GM12878 (cell line): Measurements from ENCODE around the gene MGME1. TPM values are rescaled to one million over a fixed set of nuclear protein-coding genes. Genes with fewer than 3 reads are reported as not detected.

Experiments used
- ATAC-seq: fragments of 200-7000 bp; cut with Tn5 transposase; 3 replicates; pipeline ENCODE4 v1.9.1; 2020; ENCODE audit warnings: mild to moderate bottlenecking, moderate library complexity
- BruUV-seq: library from RNA; stranded (reverse); fragments of 400-500 nt; replicated peaks from 2 replicates; lab custom pipeline; 2021; lab: Mats Ljungman, UMichigan
- CTCF ChIA-PET: fragments of 300-600 bp; sonication (Branson Sonifier 250); formaldehyde crosslinking; extraction: SDS; loops from one replicate; lab custom pipeline; 2021; ENCODE audit warnings: inconsistent platforms; lab: Yijun Ruan, JAX
- POLR2A ChIA-PET: fragments of 350-600 bp; formaldehyde crosslinking; extraction: SDS; loops from one replicate; lab custom pipeline; 2021; ENCODE audit warnings: inconsistent platforms; lab: Charles Lee
- RAD21 ChIA-PET: fragments of 300-600 bp; sonication (Branson Sonifier 250); formaldehyde crosslinking; loops from one replicate; lab custom pipeline; 2023; ENCODE audit warnings: antibody characterized with exemption; ENCODE audit not compliant: unreplicated experiment; lab: Charles Lee
- SMC1A ChIA-PET: fragments of 300-600 bp; sonication (Branson Sonifier 250); formaldehyde crosslinking; loops from one replicate; lab custom pipeline; 2023; ENCODE audit not compliant: unreplicated experiment, uncharacterized antibody; lab: Charles Lee
- DNase-seq: peaks from one replicate; pipeline ENCODE4 v3.0.0-alpha.2; 2011; ENCODE audit warnings: low read depth, low spot score
- FAIRE-seq: peaks from 3 replicates; lab custom pipeline; 2011; peaks lifted over from hg19 to GRCh38; lab: Jason Lieb, UNC
- H2AFZ ChIP-seq: 2 replicates; pipeline ENCODE4 v1.6.0; 2011; ENCODE audit warnings: low read depth, low read length, control low read depth; ENCODE audit not compliant: control insufficient read depth
- H3K27ac ChIP-seq: 2 replicates; pipeline ENCODE4 v1.5.1; 2011; ENCODE audit warnings: control low read depth; ENCODE audit not compliant: control insufficient read depth, insufficient read depth
- H3K27me3 ChIP-seq, 2 experiments: replicated peaks in 1 of 2; 2 replicates each; pipeline versions ENCODE4 v1.6.0 to v1.6.1; 2011; ENCODE audit warnings: low read length in 1 of 2; ENCODE audit not compliant: control insufficient read depth in 2 of 2, insufficient read depth in 2 of 2
- H3K36me3 ChIP-seq, 2 experiments: 2 replicates each; pipeline ENCODE4 v1.5.1; 2011; ENCODE audit warnings: low read length in 1 of 2; ENCODE audit not compliant: control insufficient read depth in 2 of 2, insufficient read depth in 2 of 2
- H3K4me1 ChIP-seq: 2 replicates; pipeline ENCODE4 v1.6.1; 2011; ENCODE audit warnings: mild to moderate bottlenecking, low read length, moderate library complexity, mixed read lengths; ENCODE audit not compliant: control insufficient read depth, insufficient read depth
- H3K4me2 ChIP-seq: 2 replicates; pipeline ENCODE4 v1.6.0; 2011; ENCODE audit warnings: control low read depth; ENCODE audit not compliant: control insufficient read depth, insufficient read depth
- H3K4me3 ChIP-seq: fragments of 200-600 bp; sonication (generic); 2 replicates; pipeline ENCODE4 v1.5.1; 2016
- H3K79me2 ChIP-seq: 2 replicates; pipeline ENCODE4 v1.6.0; 2011; ENCODE audit warnings: low read length; ENCODE audit not compliant: control insufficient read depth, insufficient read depth
- H3K9ac ChIP-seq: 2 replicates; pipeline ENCODE4 v1.8.0; 2011; ENCODE audit warnings: low read length, control low read depth, mixed read lengths; ENCODE audit not compliant: control insufficient read depth, insufficient read depth
- H3K9me3 ChIP-seq: replicated peaks from 3 replicates; pipeline ENCODE4 v1.5.1; 2011; ENCODE audit warnings: mild to moderate bottlenecking, low read length; ENCODE audit not compliant: control insufficient read depth, insufficient read depth
- H4K20me1 ChIP-seq: 2 replicates; pipeline ENCODE4 v1.6.0; 2011; ENCODE audit not compliant: control insufficient read depth, insufficient read depth
- BACH1 ChIP-seq: fragments of 450-650 bp; IDR thresholded peaks from 2 replicates; pipeline ENCODE4 v1.6.1; 2017; ENCODE audit warnings: mild to moderate bottlenecking, borderline replicate concordance
- BMI1 ChIP-seq: fragments of 450-650 bp; IDR thresholded peaks from 2 replicates; pipeline ENCODE4 v1.6.1; 2016; ENCODE audit warnings: mild to moderate bottlenecking, moderate library complexity, borderline replicate concordance
- CBX3 ChIP-seq: fragments of 200-600 bp; sonication (generic); IDR thresholded peaks from 2 replicates; pipeline ENCODE4 v1.6.1; 2016; ENCODE audit warnings: low read depth, borderline replicate concordance
- GABPA ChIP-seq: IDR thresholded peaks from 2 replicates; pipeline ENCODE4 v1.6.1; 2014; ENCODE audit warnings: antibody characterized with exemption, low read depth, mild to moderate bottlenecking, inconsistent platforms
- HDAC2 ChIP-seq: fragments of 200-600 bp; sonication (generic); IDR thresholded peaks from 2 replicates; pipeline ENCODE4 v1.6.1; 2017
- IRF4 ChIP-seq: IDR thresholded peaks from 2 replicates; pipeline ENCODE4 v1.6.1; 2011; ENCODE audit warnings: low read depth, low read length
- NFIC ChIP-seq: IDR thresholded peaks from 2 replicates; pipeline ENCODE4 v1.6.1; 2012; ENCODE audit warnings: low read depth, mild to moderate bottlenecking, inconsistent platforms, low read length, moderate library complexity
- NFYA ChIP-seq: IDR thresholded peaks from 2 replicates; pipeline ENCODE4 v1.6.1; 2011; ENCODE audit warnings: low read depth, mild to moderate bottlenecking, low read length, improper control_type of control experiment, borderline replicate concordance
- SMAD5 ChIP-seq: IDR thresholded peaks from 2 replicates; pipeline ENCODE4 v1.6.1; 2016; ENCODE audit warnings: antibody characterized with exemption, low read depth
- SPI1 ChIP-seq: IDR thresholded peaks from 2 replicates; pipeline ENCODE4 v1.6.1; 2011; ENCODE audit warnings: low read depth, mild to moderate bottlenecking, low read length, moderate library complexity, borderline replicate concordance; ENCODE audit not compliant: insufficient read depth
- STAT3 ChIP-seq: IDR thresholded peaks from 2 replicates; pipeline ENCODE4 v1.6.1; 2011; ENCODE audit warnings: low read depth, low read length, improper control_type of control experiment
- TBL1XR1 ChIP-seq: IDR thresholded peaks from 2 replicates; pipeline ENCODE4 v1.6.1; 2012; ENCODE audit warnings: low read depth, low read length, improper control_type of control experiment
- ZSCAN29 ChIP-seq: fragments of 450-650 bp; IDR thresholded peaks from 2 replicates; pipeline ENCODE4 v1.6.1; 2017; ENCODE audit warnings: mild to moderate bottlenecking, moderate library complexity
- WGBS: methylation state at CpG from one replicate; pipeline ENCODE4 v1.1.6; 2016; ENCODE audit warnings: low lambda C conversion rate; ENCODE audit not compliant: insufficient replicate concordance, insufficient coverage; ENCODE audit errors: missing lambda C conversion rate; 5-methylcytosine and 5-hydroxymethylcytosine counted together
- in situ Hi-C: fragments of 300-500 bp; cut with MboI; formaldehyde crosslinking; loops from 9 replicates; pipeline ENCODE4 v1.14.3; 2018; ENCODE audit warnings: mixed read lengths
- intact Hi-C: fragments of 100-400 bp; cut with micrococcal nuclease; formaldehyde crosslinking; loops from one replicate; pipeline ENCODE4 v1.14.2; 2022; ENCODE audit not compliant: unreplicated experiment
- polyA plus RNA-seq, 11 experiments: library from polyadenylated mRNA; depleted of rRNA in 4 of 11; unstranded in 6 of 11; stranded (reverse) in 5 of 11; fragments of >200 nt; fragmentation: Nextera tagmentation in 4 of 11; fragmentation: Illumina TruSeq in 1 of 11; extraction: Ambion mirVana in 4 of 11; extraction: Trizol in 1 of 11; gene quantifications; 1 replicate in 1 of 11; 2 replicates in 10 of 11; pipeline versions ENCODE4 v1.2.1 to v1.2.3, GENCODE V29; 2011 to 2016; ENCODE audit warnings: inconsistent platforms in 2 of 11, missing spikeins in 2 of 11, low read depth in 1 of 11
- total RNA-seq, 4 experiments: library from RNA; depleted of rRNA in 3 of 4; stranded (reverse); fragments of >200 nt in 3 of 4; fragmentation: Illumina TruSeq in 1 of 4; extraction: Trizol in 1 of 4; gene quantifications; 2 replicates each; pipeline versions ENCODE4 v1.2.1 to v1.2.3, GENCODE V29; 2013 to 2021
- TF ChIP-seq, protein P1 (sequence below), 3 experiments: IDR thresholded peaks in 2 of 3; conservative IDR thresholded peaks in 1 of 3; 2 replicates each; pipeline ENCODE4 v1.5.1; 2011; ENCODE audit warnings: low read depth in 3 of 3, low read length in 3 of 3, mild to moderate bottlenecking in 3 of 3, control low read depth in 2 of 3, moderate library complexity in 2 of 3, inconsistent platforms in 1 of 3, mixed read lengths in 1 of 3; ENCODE audit not compliant: control insufficient read depth in 2 of 3, insufficient read depth in 1 of 3; ENCODE audit errors: extremely low read depth in 1 of 3
- TF ChIP-seq, protein P2 (sequence below): fragments of 450-650 bp; IDR thresholded peaks from 2 replicates; pipeline ENCODE4 v1.6.1; 2017; ENCODE audit warnings: mild to moderate bottlenecking, low read depth, inconsistent platforms; ENCODE audit not compliant: poor library complexity, severe bottlenecking
- TF ChIP-seq, protein P3 (sequence below): fragments of 150-350 bp; IDR thresholded peaks from 2 replicates; pipeline ENCODE4 v1.6.1; 2014; ENCODE audit warnings: mild to moderate bottlenecking, low read depth, low read length

The MGME1 gene
- total and polyA plus RNA-seq, 10 of the 15 experiments (the other 5 are each of a cell fraction or from before 2014, with no cell fraction given), result 13.4 to 44.8 (median 30.6) TPM

DNA sequence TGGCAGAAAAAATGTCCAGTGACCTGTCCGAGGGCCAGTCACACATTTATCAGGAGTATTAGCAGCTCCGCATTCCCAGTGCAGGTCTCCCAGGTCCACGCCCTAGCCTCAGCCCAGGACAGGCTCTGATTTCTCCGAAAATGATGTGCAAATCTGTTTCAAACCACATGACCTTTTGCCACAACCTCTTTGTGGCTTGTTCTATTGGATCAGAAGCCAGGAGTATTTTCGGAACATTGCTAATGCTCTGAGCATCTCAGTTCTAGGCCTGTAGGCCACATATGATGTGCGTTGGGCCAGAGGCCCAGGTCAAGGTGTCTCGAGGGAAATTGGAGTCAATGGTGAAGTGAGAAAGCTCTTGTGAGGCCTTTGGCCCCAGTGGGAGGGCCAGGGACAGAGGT lies 40.6 kb upstream of the MGME1 start:
- Histone ChIP-seq H3K36me3 (no peaks in the 10 kb centered on the region), H3K4me3 (no peak overlapping the region), H3K27ac (no peak overlapping the region), H3K4me2 (no peak overlapping the region), H2AFZ (no peak overlapping the region), H3K4me1 (0 out of 2 replicates have a peak, but pooled peaks cover 1% of the 10 kb centered on the region), H3K27me3 (peaks cover 0 to 7% of the 10 kb centered on the region in 2 experiments; a peak in 2 of 4 replicates), H3K79me2 (no peaks in the 10 kb centered on the region), H3K9ac (no peak overlapping the region), H3K9me3 (no peaks in the 10 kb centered on the region; the same call in 2 of the 3 replicates), H4K20me1 (no peaks in the 10 kb centered on the region; the same call in 1 of the 2 replicates)
- ChIA-PET POLR2A (no interaction called here), RAD21 (no interaction called here), SMC1A (no interaction called here), CTCF (interaction anchor here (1.1 kb wide), 1 partner anchor 76 kb away, joined by 3 read pairs; no protein-coding TSS in a partner anchor)
- FAIRE-seq (no peak), DNase-seq (no peak), ATAC-seq (no peak)
- in situ Hi-C loops (no loop called here), intact Hi-C loops (no loop called here)
- BruUV-seq, result no TSS peak
- WGBS, result 39% methylated on average over 7 of the region's 7 CpGs
- no peak for TF ChIP-seq IRF4
- TF ChIP-seq BMI1, result no peak
- TF ChIP-seq, protein P1, sequence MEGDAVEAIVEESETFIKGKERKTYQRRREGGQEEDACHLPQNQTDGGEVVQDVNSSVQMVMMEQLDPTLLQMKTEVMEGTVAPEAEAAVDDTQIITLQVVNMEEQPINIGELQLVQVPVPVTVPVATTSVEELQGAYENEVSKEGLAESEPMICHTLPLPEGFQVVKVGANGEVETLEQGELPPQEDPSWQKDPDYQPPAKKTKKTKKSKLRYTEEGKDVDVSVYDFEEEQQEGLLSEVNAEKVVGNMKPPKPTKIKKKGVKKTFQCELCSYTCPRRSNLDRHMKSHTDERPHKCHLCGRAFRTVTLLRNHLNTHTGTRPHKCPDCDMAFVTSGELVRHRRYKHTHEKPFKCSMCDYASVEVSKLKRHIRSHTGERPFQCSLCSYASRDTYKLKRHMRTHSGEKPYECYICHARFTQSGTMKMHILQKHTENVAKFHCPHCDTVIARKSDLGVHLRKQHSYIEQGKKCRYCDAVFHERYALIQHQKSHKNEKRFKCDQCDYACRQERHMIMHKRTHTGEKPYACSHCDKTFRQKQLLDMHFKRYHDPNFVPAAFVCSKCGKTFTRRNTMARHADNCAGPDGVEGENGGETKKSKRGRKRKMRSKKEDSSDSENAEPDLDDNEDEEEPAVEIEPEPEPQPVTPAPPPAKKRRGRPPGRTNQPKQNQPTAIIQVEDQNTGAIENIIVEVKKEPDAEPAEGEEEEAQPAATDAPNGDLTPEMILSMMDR (IDR thresholded peaks at IDR 0.05 in 2 of 3, conservative IDR thresholded peaks at IDR 0.05 in 1 of 3; ENCODE audit: control insufficient read depth in 2 of 3, extremely low read depth in 1 of 3, insufficient read depth in 1 of 3, low read depth in 3 of 3, low read length in 3 of 3), result no peak
- TF ChIP-seq NFIC, result no peak
- no peak for TF ChIP-seq GABPA
- no peak for TF ChIP-seq HDAC2
- no peak for TF ChIP-seq ZSCAN29
- no peak for TF ChIP-seq STAT3
- no peak for TF ChIP-seq TBL1XR1
- TF ChIP-seq, protein P2, sequence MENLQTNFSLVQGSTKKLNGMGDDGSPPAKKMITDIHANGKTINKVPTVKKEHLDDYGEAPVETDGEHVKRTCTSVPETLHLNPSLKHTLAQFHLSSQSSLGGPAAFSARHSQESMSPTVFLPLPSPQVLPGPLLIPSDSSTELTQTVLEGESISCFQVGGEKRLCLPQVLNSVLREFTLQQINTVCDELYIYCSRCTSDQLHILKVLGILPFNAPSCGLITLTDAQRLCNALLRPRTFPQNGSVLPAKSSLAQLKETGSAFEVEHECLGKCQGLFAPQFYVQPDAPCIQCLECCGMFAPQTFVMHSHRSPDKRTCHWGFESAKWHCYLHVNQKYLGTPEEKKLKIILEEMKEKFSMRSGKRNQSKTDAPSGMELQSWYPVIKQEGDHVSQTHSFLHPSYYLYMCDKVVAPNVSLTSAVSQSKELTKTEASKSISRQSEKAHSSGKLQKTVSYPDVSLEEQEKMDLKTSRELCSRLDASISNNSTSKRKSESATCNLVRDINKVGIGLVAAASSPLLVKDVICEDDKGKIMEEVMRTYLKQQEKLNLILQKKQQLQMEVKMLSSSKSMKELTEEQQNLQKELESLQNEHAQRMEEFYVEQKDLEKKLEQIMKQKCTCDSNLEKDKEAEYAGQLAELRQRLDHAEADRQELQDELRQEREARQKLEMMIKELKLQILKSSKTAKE, result no peak
- no peak for TF ChIP-seq BACH1
- TF ChIP-seq SMAD5, result no peak
- no peak for TF ChIP-seq SPI1
- no peak for TF ChIP-seq NFYA
- no peak for TF ChIP-seq CBX3
- TF ChIP-seq, protein P3, sequence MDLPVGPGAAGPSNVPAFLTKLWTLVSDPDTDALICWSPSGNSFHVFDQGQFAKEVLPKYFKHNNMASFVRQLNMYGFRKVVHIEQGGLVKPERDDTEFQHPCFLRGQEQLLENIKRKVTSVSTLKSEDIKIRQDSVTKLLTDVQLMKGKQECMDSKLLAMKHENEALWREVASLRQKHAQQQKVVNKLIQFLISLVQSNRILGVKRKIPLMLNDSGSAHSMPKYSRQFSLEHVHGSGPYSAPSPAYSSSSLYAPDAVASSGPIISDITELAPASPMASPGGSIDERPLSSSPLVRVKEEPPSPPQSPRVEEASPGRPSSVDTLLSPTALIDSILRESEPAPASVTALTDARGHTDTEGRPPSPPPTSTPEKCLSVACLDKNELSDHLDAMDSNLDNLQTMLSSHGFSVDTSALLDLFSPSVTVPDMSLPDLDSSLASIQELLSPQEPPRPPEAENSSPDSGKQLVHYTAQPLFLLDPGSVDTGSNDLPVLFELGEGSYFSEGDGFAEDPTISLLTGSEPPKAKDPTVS, result no peak
